Thymus (tissue), 11 donors: ENCODE results near the gene XPNPEP2. TPM values are rescaled to one million over a fixed set of nuclear protein-coding genes. Genes with fewer than 3 reads are reported as not detected.

Experiments
- DNase-seq, 9 donors: peaks; one replicate each; pipeline ENCODE4 v3.0.0-alpha.2; 2013; ENCODE audit warnings: low spot score in 9 of 9, low read depth in 6 of 9, missing footprints in 1 of 9
- H3K27ac ChIP-seq, 2 donors: one replicate each; pipeline ENCODE4 v1.5.1; 2013; ENCODE audit warnings: control low read depth in 1 of 2, low read depth in 1 of 2, low read length in 1 of 2, mild to moderate bottlenecking in 1 of 2, moderate library complexity in 1 of 2
- H3K27me3 ChIP-seq, 2 donors: one replicate each; pipeline ENCODE4 v1.5.1; 2013; ENCODE audit warnings: low read length in 1 of 2; ENCODE audit not compliant: control insufficient read depth in 2 of 2, insufficient read depth in 1 of 2
- H3K36me3 ChIP-seq, 2 donors: one replicate each; pipeline ENCODE4 v1.5.1; 2013; ENCODE audit warnings: low read length in 1 of 2, mild to moderate bottlenecking in 1 of 2, moderate library complexity in 1 of 2; ENCODE audit not compliant: control insufficient read depth in 2 of 2, insufficient read depth in 2 of 2
- H3K4me1 ChIP-seq, 2 donors: one replicate each; pipeline ENCODE4 v1.5.1; 2013; ENCODE audit warnings: low read length in 2 of 2; ENCODE audit not compliant: control insufficient read depth in 2 of 2, insufficient read depth in 2 of 2
- H3K4me3 ChIP-seq, 2 donors: one replicate each; pipeline ENCODE4 v1.5.1; 2013; ENCODE audit warnings: low read length in 2 of 2, control low read depth in 1 of 2, mild to moderate bottlenecking in 1 of 2
- H3K9me3 ChIP-seq, 2 donors: one replicate each; pipeline ENCODE4 v1.5.1; 2013; ENCODE audit warnings: low read length in 1 of 2, mild to moderate bottlenecking in 1 of 2; ENCODE audit not compliant: control insufficient read depth in 2 of 2, insufficient read depth in 1 of 2
- WGBS: extraction: QIAGEN DNeasy Blood & Tissue Kit; methylation state at CpG from one replicate; pipeline ENCODE4 v1.1.7; 2013; 5-methylcytosine and 5-hydroxymethylcytosine counted together
- polyA plus RNA-seq: library from polyadenylated mRNA; stranded (reverse); fragments of 200-250 nt; gene quantifications from one replicate; pipeline ENCODE4 v1.2.3, GENCODE V29; 2013
- total RNA-seq: library from RNA; stranded (reverse); fragments of 120-200 nt; gene quantifications from one replicate; pipeline ENCODE4 v1.2.4, GENCODE V29; 2013
- donor health status: healthy.

The XPNPEP2 gene
- total and polyA plus RNA-seq, 2 donors = 0.62 to 0.90 TPM

GRCh38 chrX:129779086-129779672 lies 40.4 kb downstream of the XPNPEP2 start:
- peak overlapping the region; percentile 67 to 89 for H3K4me3 ChIP-seq
- 67% methylated on average over 7 of the region's 7 CpGs for WGBS
- DNase-seq = no peak

GRCh38 chrX:129779747-129780146 lies 41.0 kb downstream of the XPNPEP2 start, which contains the start of gene SASH3:
Gene SASH3 (plus strand): TSS chrX:129779949. CDS start chrX:129780098, 149 bp downstream.
- Histone ChIP-seq H3K36me3 (peaks cover 10 to 30% of the 10 kb centered on the region in 2 donors), H3K27ac (peak within 1 kb of the TSS; percentile 88 to 90), H3K4me1 (peaks cover 19 to 77% of the 10 kb centered on the region in 2 donors), H3K27me3 (no peaks in the 10 kb centered on the region), H3K4me3 (peak within 1 kb of the TSS; percentile 67 to 89), H3K9me3 (no peaks in the 10 kb centered on the region)
- 2% methylated on average over 13 of the region's 13 CpGs for WGBS
- DNase-seq = peak in 2 of 9 donors; percentile 67 to 83

More at GRCh38 chrX:129779086-129779672, 40.4 kb downstream of the XPNPEP2 start:
- Histone ChIP-seq H3K27me3 (no peaks in the 10 kb centered on the region), H3K36me3 (peaks cover 5 to 27% of the 10 kb centered on the region in 2 donors), H3K9me3 (no peaks in the 10 kb centered on the region), H3K27ac (peak overlapping the region; percentile 48 to 88), H3K4me1 (peaks cover 16 to 78% of the 10 kb centered on the region in 2 donors)

- Histone ChIP-seq H3K4me1 (peaks cover 19 to 75% of the 10 kb centered on the region in 2 donors), H3K27me3 (no peaks in the 10 kb centered on the region), H3K9me3 (no peaks in the 10 kb centered on the region), H3K27ac (peak overlapping the region; percentile 88 to 89), H3K36me3 (peaks cover 16 to 37% of the 10 kb centered on the region in 2 donors), H3K4me3 (peak overlapping the region; percentile 67 to 89)
- 7% methylated on average over 6 of the region's 6 CpGs for WGBS
- DNase-seq = no peak
Observed at GRCh38 chrX:129780441-129781105, 41.8 kb downstream of the XPNPEP2 start.

GRCh38 chrX:129781134-129781672 lies 42.4 kb downstream of the XPNPEP2 start:
- peak overlapping the region; percentile 88 to 89 for H3K27ac ChIP-seq
- H3K4me3 ChIP-seq = peak overlapping the region; percentile 67 to 89
- WGBS = 6% methylated on average over 8 of the region's 8 CpGs
- DNase-seq = peak in 6 of 9 donors; percentile 56 to 90 (median 78)
- H3K36me3 ChIP-seq = peaks cover 17 to 41% of the 10 kb centered on the region in 2 donors
- H3K27me3 ChIP-seq = no peaks in the 10 kb centered on the region
- peaks cover 19 to 75% of the 10 kb centered on the region in 2 donors for H3K4me1 ChIP-seq
- no peaks in the 10 kb centered on the region for H3K9me3 ChIP-seq

- Histone ChIP-seq H3K4me3 (peak overlapping the region; percentile 67 to 89), H3K27ac (peak overlapping the region; percentile 71 to 88)
- 17% methylated on average over 10 of the region's 10 CpGs for WGBS
Observed at GRCh38 chrX:129781680-129782495, 43.1 kb downstream of the XPNPEP2 start.

GRCh38 chrX:129782706-129783105 lies 43.9 kb downstream of the XPNPEP2 start:
- Histone ChIP-seq H3K9me3 (no peaks in the 10 kb centered on the region), H3K27ac (peak overlapping the region; percentile 46 to 88), H3K4me3 (peak overlapping the region; percentile 67 to 89), H3K27me3 (no peaks in the 10 kb centered on the region), H3K4me1 (peaks cover 13 to 68% of the 10 kb centered on the region in 2 donors), H3K36me3 (peaks cover 24 to 54% of the 10 kb centered on the region in 2 donors)
- WGBS = 41% methylated on average over 4 of the region's 4 CpGs
- no peak for DNase-seq

More at GRCh38 chrX:129781680-129782495, 43.1 kb downstream of the XPNPEP2 start:
- H3K9me3 ChIP-seq = no peaks in the 10 kb centered on the region
- peaks cover 15 to 72% of the 10 kb centered on the region in 2 donors for H3K4me1 ChIP-seq
- H3K27me3 ChIP-seq = no peaks in the 10 kb centered on the region
- peak in 1 of 9 donors; percentile 45 for DNase-seq
- H3K36me3 ChIP-seq = peaks cover 17 to 46% of the 10 kb centered on the region in 2 donors

GRCh38 chrX:129783291-129783713 lies 44.5 kb downstream of the XPNPEP2 start:
- Histone ChIP-seq H3K4me3 (peak overlapping the region; percentile 67 to 89), H3K9me3 (no peaks in the 10 kb centered on the region), H3K4me1 (peaks cover 8 to 62% of the 10 kb centered on the region in 2 donors), H3K27me3 (no peaks in the 10 kb centered on the region), H3K36me3 (peaks cover 29 to 60% of the 10 kb centered on the region in 2 donors), H3K27ac (peak overlapping the region; percentile 60 to 88)
- peak in 1 of 9 donors; percentile 62 for DNase-seq
- 24% methylated on average over 11 of the region's 11 CpGs for WGBS

GRCh38 chrX:129784371-129784770 lies 45.6 kb downstream of the XPNPEP2 start:
- peak overlapping the region in 1 of 2 donors; percentile 41 for H3K27ac ChIP-seq

More at GRCh38 chrX:129784371-129784770, 45.6 kb downstream of the XPNPEP2 start:
- DNase-seq = no peak
- Histone ChIP-seq H3K27me3 (no peaks in the 10 kb centered on the region), H3K36me3 (peaks cover 36 to 68% of the 10 kb centered on the region in 2 donors), H3K4me1 (peaks cover 8 to 55% of the 10 kb centered on the region in 2 donors), H3K4me3 (peak overlapping the region; percentile 67 to 89), H3K9me3 (no peaks in the 10 kb centered on the region)
- WGBS = 47% methylated on average over 7 of the region's 7 CpGs
